Measurements from ENCODE around the gene MIGA2.

DNA sequence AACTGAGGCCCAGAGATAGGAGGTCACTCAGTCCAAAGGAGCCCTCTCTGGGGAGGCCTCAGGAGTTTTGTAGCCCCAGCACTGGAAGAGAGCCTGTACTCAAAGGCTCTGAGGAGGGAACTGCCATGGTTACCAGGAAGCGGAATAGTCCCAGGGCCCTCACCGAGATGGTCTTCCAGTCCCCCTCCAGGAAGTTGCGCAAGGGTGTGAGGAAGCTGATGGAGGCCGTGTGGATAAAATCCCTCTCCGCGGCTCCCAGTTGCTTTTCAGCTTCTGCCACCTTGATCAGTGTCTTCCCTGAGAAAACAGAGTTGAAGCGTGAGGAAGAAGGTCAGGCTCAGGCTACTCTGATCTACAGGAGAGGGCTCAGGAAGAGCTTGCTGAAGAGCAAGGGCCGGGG, 21.8 kb upstream of the MIGA2 start:
- TF ChIP-seq TAF1 (IDR thresholded peaks at IDR 0.05; ENCODE audit: borderline replicate concordance, low read depth, low read length) (no peak), POLR2AphosphoS5 (IDR thresholded peaks at IDR 0.05; ENCODE audit: low read depth, low read length) (no peak)

Measured in GM12892 (cell line).